ENCODE measurements around the gene IFT88. TPM values are rescaled to one million over a fixed set of nuclear protein-coding genes. Genes with fewer than 3 reads are reported as not detected.

Gene IFT88
- total and polyA plus RNA-seq, 9 of the 15 experiments (the other 6 are each of a cell fraction or from before 2014, with no cell fraction given) = 8.3 to 13.5 (median 10.0) TPM

GRCh38 chr13:20666948-20667347 is 100.0 kb downstream of the IFT88 start (continued):
- TF ChIP-seq, protein P1, sequence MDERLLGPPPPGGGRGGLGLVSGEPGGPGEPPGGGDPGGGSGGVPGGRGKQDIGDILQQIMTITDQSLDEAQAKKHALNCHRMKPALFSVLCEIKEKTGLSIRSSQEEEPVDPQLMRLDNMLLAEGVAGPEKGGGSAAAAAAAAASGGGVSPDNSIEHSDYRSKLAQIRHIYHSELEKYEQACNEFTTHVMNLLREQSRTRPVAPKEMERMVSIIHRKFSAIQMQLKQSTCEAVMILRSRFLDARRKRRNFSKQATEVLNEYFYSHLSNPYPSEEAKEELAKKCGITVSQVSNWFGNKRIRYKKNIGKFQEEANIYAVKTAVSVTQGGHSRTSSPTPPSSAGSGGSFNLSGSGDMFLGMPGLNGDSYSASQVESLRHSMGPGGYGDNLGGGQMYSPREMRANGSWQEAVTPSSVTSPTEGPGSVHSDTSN (CRISPR knock-in tag; IDR thresholded peaks at IDR 0.05; ENCODE audit: low read depth) = no peak
- TF ChIP-seq, protein P1 (tag; conservative IDR thresholded peaks at IDR 0.05; ENCODE audit: low read depth) = 0 out of 2 replicates have a peak, but pooled peaks have one; percentile 22
- no peak for TF ChIP-seq KDM1A (IDR thresholded peaks at IDR 0.05)
- TF ChIP-seq CC2D1A (IDR thresholded peaks at IDR 0.05) = no peak
- TF ChIP-seq SMARCA4 (IDR thresholded peaks at IDR 0.05) = 0 out of 2 replicates have a peak, but pooled peaks have one; percentile 19
- peak; percentile 77 for TF ChIP-seq MEIS2 (IDR thresholded peaks at IDR 0.05; ENCODE audit: partially characterized antibody)

DNA sequence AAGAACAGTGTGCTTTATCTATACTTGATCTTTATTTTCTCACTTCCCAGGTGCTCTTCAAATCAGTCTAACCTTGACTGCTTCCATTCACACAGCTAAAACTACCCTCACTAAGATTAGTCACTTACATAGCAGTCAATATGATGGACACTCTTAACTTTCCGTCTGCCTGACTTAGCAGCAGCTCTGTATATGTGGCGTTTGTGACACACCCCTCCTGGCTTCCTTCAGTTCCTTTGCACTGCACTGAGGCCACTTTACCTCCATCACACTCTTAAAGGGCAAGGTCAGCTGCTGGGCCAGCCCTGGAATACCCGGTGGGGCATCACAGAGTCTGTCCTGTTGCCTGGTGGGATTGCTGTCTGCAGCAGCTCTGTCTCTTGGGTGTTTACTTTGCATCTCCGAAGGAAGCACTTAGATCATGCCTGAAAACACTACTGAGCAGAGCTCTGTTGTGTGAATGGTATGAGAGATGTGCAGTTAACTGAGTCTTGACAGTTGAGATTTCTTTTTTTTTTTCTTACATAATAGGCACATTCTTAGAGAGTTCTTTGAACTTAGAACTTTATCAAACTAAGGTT is 101.0 kb downstream of the IFT88 start:
- Histone ChIP-seq H3K9me3 (replicated peaks; ENCODE audit: control insufficient read depth, insufficient read depth, low read depth, low read length) (no peaks in the 10 kb centered on the region), H2AFZ (ENCODE audit: low read depth, low read length) (no peak overlapping the region), H3K27me3 (ENCODE audit: control insufficient read depth in 2 of 2, insufficient read depth in 2 of 2, low read length in 2 of 2) (no peaks in the 10 kb centered on the region), H4K20me1 (replicated peaks; ENCODE audit: control insufficient read depth, insufficient read depth, low read length) (no peaks in the 10 kb centered on the region), H3K4me2 (ENCODE audit: insufficient read depth, low read length) (no peak overlapping the region), H3K4me3 (no peak overlapping the region), H3K79me2 (ENCODE audit: control insufficient read depth, insufficient read depth, low read length) (no peaks in the 10 kb centered on the region), H3K9me1 (ENCODE audit: control insufficient read depth, insufficient read depth, low read length) (no peaks in the 10 kb centered on the region), H3K36me3 (ENCODE audit: control insufficient read depth, insufficient read depth, low read length) (no peaks in the 10 kb centered on the region), H3K27ac (ENCODE audit: extremely low read depth, low read depth, low read length) (no peak overlapping the region), H3K9ac (ENCODE audit: insufficient read depth in 1 of 2, low read depth in 2 of 2, low read length in 2 of 2) (no peak overlapping the region), H3K4me1 (replicated peaks in 1 of 2; ENCODE audit: control insufficient read depth in 2 of 2, insufficient read depth in 2 of 2, low read length in 2 of 2) (no peaks in the 10 kb centered on the region; a peak in 2 of 5 replicates)
- 60% methylated on average over 4 of the region's 4 CpGs for WGBS (ENCODE audit: insufficient coverage, low coverage, missing lambda C conversion rate)
- TF ChIP-seq KAT7 (CRISPR knock-in tag; IDR thresholded peaks at IDR 0.05; ENCODE audit: borderline replicate concordance) (no peak), SRSF3 (IDR thresholded peaks at IDR 0.05; ENCODE audit: insufficient read depth, low read length) (no peak)
- no peak for DNase-seq (ENCODE audit: extremely low read depth in 1 of 4, low spot score in 3 of 4)
- ChIA-PET CTCF (ENCODE audit: low intra/inter-chr PET ratio) (no interaction called here), POLR2A (no interaction called here)
- BruUV-seq (replicated peaks) = no TSS peak
- in situ Hi-C loops (cut with MboI) (no loop called here), intact Hi-C loops (cut with micrococcal nuclease) (no loop called here)
- no peak for FAIRE-seq
- no peak; the same call in 2 of the 3 replicates for ATAC-seq

Measured in K562 (cell line).